Mucosa of descending colon (tissue), 3 donors: ENCODE measurements around the gene ZACN. TPM values are rescaled to one million over a fixed set of nuclear protein-coding genes. Genes with fewer than 3 reads are reported as not detected.
A peak's percentile ranks its signal among the peaks of the same experiment; 100 is the strongest.

Experiments used
- ATAC-seq: fragments of 200-7000 bp; cut with Tn5 transposase; one replicate; pipeline ENCODE4 v1.9.1; 2020; ENCODE audit warnings: mild to moderate bottlenecking, moderate library complexity
- DNase-seq, 3 donors: peaks; one replicate each; pipeline ENCODE4 v3.0.0-alpha.2; 2020
- H3K36me3 ChIP-seq: fragments of 200-600 bp; one replicate; pipeline ENCODE4 v1.8.0; 2021; ENCODE audit warnings: low read depth, mild to moderate bottlenecking
- H3K4me1 ChIP-seq: fragments of 200-600 bp; one replicate; pipeline ENCODE4 v1.8.0; 2021; ENCODE audit warnings: low read depth, mild to moderate bottlenecking
- H3K4me3 ChIP-seq: fragments of 200-600 bp; one replicate; pipeline ENCODE4 v1.8.0; 2021; ENCODE audit warnings: mild to moderate bottlenecking
- H3K9me3 ChIP-seq: fragments of 200-600 bp; one replicate; pipeline ENCODE4 v1.8.0; 2021; ENCODE audit warnings: mild to moderate bottlenecking
- intact Hi-C, 2 donors: fragments of 100-400 bp; cut with DNase I in 1 of 2; cut with micrococcal nuclease in 1 of 2; formaldehyde crosslinking; loops; one replicate each; pipeline versions ENCODE4 v1.11.0 to v1.11.1; 2022; cut with DNase I, micrococcal nuclease
- total RNA-seq, 3 donors: library from RNA; stranded (reverse); fragmentation: NEBNext Ultra II Directional in 2 of 3; extraction: Animal tissue kit (Norgen Biotek cat#: 25700) in 2 of 3; gene quantifications; one replicate each; pipeline versions ENCODE4 v1.2.1 to v1.2.4, GENCODE V29; 2021 to 2023
- TF ChIP-seq, protein P1 (sequence below): fragments of 200-600 bp; IDR thresholded peaks from one replicate; pipeline ENCODE4 v1.8.0; 2022; ENCODE audit warnings: antibody characterized with exemption, mild to moderate bottlenecking
- donor health status: DM: no; HTN: no; CAD: no; lungs with moderate emphysema.
- donor health status: DM: no; HTN: no; CAD: no.
- donor health status: DM: no; HTN: yes; CAD: no.

ZACN gene
- total RNA-seq, 3 donors from 2014 or later: 1.4 TPM; not detected in 2

DNA sequence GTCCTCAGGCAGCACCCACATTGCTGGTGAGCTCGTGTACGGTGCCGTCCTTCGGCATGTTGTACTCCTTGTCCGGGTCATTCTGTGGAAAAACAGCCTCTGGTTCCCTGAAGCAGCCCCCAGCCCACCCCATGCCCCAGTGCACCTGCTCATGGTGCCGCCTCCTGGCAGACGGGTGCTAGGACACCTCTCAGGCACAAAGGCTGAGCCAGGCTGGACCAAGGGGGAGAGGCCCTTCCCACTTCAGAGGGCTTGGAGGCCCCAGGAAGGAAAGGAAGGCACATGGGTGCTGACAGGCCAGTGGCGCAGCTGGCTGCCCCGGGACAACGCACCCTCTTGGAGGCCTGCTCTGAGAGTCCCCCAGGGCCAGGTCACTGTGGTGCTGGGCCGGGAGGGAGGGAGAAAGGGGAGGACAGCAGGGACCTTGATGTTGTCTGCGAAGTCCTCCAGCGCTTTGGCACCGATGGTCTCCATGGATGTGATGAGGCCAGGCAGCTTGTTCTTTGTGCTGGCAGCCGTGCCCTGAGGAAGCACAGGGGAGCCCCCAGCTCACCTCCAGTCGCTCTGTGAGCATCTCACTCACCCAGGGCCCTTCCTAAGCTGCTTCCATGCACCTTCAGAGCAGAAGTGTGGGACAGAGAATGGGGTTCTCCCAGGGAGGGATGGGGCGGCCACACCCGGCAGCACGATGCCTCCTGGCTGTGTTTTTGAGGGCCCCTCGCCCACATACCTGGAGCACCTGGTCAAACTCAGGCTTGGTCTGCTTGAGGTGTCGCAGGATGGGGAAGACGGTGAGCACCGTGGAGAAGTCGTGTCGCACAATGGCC lies 9.3 kb downstream of the ZACN start:
- Histone ChIP-seq H3K9me3 (no peaks in the 10 kb centered on the region), H3K4me3 (no peak overlapping the region), H3K4me1 (no peaks in the 10 kb centered on the region), H3K36me3 (no peaks in the 10 kb centered on the region)
- no peak for ATAC-seq
- intact Hi-C loops: no loop called here
- TF ChIP-seq, protein P1, sequence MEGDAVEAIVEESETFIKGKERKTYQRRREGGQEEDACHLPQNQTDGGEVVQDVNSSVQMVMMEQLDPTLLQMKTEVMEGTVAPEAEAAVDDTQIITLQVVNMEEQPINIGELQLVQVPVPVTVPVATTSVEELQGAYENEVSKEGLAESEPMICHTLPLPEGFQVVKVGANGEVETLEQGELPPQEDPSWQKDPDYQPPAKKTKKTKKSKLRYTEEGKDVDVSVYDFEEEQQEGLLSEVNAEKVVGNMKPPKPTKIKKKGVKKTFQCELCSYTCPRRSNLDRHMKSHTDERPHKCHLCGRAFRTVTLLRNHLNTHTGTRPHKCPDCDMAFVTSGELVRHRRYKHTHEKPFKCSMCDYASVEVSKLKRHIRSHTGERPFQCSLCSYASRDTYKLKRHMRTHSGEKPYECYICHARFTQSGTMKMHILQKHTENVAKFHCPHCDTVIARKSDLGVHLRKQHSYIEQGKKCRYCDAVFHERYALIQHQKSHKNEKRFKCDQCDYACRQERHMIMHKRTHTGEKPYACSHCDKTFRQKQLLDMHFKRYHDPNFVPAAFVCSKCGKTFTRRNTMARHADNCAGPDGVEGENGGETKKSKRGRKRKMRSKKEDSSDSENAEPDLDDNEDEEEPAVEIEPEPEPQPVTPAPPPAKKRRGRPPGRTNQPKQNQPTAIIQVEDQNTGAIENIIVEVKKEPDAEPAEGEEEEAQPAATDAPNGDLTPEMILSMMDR: no peak
- peak in 1 of 3 donors; percentile 25 for DNase-seq

DNA sequence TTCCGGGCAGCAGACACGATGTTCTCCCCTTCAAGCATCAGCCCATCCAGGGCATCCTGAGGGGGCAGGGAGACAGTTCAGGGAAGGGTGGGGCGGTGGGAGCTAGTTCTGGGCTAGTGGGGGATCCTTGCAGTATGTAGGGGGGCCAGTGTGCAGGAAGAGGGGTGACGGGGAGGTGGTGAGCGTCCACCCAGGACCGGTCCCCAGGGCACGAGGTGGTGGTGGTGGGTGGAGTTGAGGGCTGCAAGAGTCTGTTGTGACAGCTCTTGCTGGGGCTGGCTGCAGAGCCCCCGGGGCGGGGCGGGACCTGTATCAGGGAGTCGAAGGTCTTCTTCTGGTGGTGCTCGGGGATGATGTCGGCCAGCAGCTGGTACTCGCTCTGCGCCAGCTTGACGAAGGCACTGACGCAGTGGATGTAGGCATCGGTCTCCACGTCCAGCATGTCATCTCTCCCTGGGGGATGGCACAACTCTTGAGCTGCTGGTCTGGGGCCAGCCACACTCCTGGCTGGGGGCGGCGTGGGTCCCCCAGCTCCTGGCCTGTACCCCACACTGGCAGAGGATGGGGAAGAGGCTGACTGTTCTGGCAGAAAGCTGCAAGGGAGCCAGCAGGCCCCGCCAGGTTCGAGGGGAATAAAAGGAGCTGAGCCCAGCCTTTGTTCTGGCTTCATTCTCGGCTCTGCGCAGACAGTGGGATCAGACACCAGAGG lies 10.0 kb downstream of the ZACN start:
- H3K4me3 ChIP-seq: no peak overlapping the region
- no peaks in the 10 kb centered on the region for H3K4me1 ChIP-seq
- peaks cover 8% of the 10 kb centered on the region for H3K36me3 ChIP-seq
- no peaks in the 10 kb centered on the region for H3K9me3 ChIP-seq
- ATAC-seq: no peak
- TF ChIP-seq, protein P1: no peak
- intact Hi-C loops: no loop called here
- peak in 1 of 3 donors; percentile 53 for DNase-seq

DNA sequence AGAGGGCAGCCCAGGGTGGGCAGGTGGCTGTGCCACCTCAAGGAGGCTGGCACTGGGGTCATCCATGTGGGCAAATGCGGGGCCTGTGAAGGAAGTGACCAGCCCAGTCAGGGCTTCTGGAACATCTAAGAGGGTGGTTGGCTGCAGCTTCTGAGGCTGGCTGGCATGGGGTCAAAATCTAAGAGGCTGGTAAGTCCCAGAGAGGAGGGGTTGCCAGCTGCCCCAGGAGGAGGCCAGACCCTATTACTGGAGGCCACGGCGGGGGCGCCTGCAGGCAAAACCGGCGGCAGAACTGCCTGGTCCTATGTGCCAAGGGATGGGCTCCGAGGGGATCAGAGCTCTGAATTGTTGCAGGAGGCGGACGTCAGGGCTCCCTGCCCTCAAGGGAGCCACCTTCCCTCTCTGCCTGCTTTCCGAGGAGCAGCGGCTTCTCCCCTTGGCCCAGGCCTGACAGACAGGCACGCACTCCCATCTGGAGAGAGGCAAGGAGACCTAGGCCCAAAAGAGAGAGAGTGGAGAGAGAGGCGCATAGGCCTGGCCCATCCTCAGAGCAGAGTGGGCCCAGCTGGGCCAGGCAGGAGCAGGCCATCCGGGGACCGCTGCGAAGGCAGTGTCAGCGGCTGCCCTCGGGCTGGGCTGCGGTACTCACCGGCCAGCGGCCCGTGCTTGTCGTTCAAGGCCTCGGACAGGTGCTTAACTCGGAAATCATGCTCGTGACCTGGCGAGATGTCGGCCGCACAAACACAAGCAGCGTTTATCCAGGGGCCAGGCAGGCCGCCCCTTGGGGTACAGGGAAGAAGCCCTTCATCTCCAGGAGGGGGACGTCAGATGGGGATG lies 10.9 kb downstream of the ZACN start:
- DNase-seq: peak in 1 of 3 donors; percentile 35
- Histone ChIP-seq H3K4me1 (no peaks in the 10 kb centered on the region), H3K4me3 (no peak overlapping the region), H3K9me3 (no peaks in the 10 kb centered on the region), H3K36me3 (peaks cover 11% of the 10 kb centered on the region)
- intact Hi-C loops: no loop called here
- no peak for ATAC-seq
- TF ChIP-seq, protein P1: no peak

DNA sequence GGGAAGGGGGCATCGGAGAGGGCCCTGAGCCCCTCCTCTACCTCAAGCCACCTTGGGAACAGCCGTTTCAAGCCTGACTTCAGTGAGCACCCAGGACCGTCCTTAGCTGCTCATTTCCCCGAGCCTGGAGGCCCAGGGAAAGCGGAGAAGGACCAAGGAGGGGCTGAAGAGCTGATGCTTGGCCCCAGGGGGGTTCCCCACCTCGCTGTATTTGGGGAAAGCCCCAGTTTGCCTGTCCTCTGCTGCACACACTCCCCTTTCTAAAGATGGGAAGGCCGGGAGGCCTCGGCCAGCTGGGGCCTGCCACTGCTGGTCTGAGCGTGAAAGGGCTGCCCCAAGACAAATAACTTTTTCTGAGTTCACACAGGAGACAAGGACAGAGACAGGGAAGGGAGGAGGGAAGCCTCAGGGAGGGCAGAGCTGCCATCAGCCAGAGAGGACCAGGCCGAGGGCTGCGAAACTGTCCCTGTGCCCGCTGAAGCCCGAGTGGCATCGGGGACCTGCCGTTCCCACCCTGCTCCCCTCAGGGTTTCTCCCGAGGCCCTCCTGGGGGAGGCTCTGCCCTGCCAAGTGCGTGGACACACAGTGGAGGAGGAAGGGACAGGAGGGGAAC lies 11.6 kb downstream of the ZACN start:
- no peak for ATAC-seq
- intact Hi-C loops: no loop called here
- DNase-seq: peak in 1 of 3 donors; percentile 26
- TF ChIP-seq, protein P1: no peak
- Histone ChIP-seq H3K4me3 (no peak overlapping the region), H3K36me3 (peaks cover 11% of the 10 kb centered on the region), H3K4me1 (no peaks in the 10 kb centered on the region), H3K9me3 (no peaks in the 10 kb centered on the region)
